Measurements from ENCODE around the gene PLA2R1.
A peak's percentile ranks its signal among the peaks of the same experiment; 100 is the strongest.

PLA2R1 gene

GRCh38 chr2:160062292-160063005 lies at the start of gene PLA2R1:
TSS of gene PLA2R1 (minus strand) at chr2:160062615. CDS start at chr2:160062403, 212 bp downstream.
- DNase-seq (ENCODE audit: low read depth) = no peak

- no peak for DNase-seq (ENCODE audit: low read depth)
Observed at GRCh38 chr2:160110674-160111239, 48.3 kb upstream of the PLA2R1 start.

GRCh38 chr2:160109939-160110673 lies 47.7 kb upstream of the PLA2R1 start:
- peak; percentile 2 for DNase-seq (ENCODE audit: low read depth)

- no peak for DNase-seq (ENCODE audit: low read depth)
Observed at GRCh38 chr2:160109243-160109642, 46.8 kb upstream of the PLA2R1 start.

GRCh38 chr2:160108646-160109045 lies 46.2 kb upstream of the PLA2R1 start:
- no peak for DNase-seq (ENCODE audit: low read depth)

- DNase-seq (ENCODE audit: low read depth) = no peak
Observed at GRCh38 chr2:160105366-160105765, 43.0 kb upstream of the PLA2R1 start.

- DNase-seq (ENCODE audit: low read depth) = no peak
Observed at GRCh38 chr2:160104115-160104514, 41.7 kb upstream of the PLA2R1 start.

- DNase-seq (ENCODE audit: low read depth) = no peak
Observed at GRCh38 chr2:160097326-160097725, 34.9 kb upstream of the PLA2R1 start.

GRCh38 chr2:160096409-160096808 lies 34.0 kb upstream of the PLA2R1 start:
- no peak for DNase-seq (ENCODE audit: low read depth)

GRCh38 chr2:160092445-160092844 lies 30.0 kb upstream of the PLA2R1 start:
- no peak for DNase-seq (ENCODE audit: low read depth)

- DNase-seq (ENCODE audit: low read depth) = no peak
Observed at GRCh38 chr2:160091381-160091780, 29.0 kb upstream of the PLA2R1 start.

GRCh38 chr2:160087854-160088745 lies 25.7 kb upstream of the PLA2R1 start:
- DNase-seq (ENCODE audit: low read depth) = no peak

GRCh38 chr2:160085662-160086061 lies 23.2 kb upstream of the PLA2R1 start:
- DNase-seq (ENCODE audit: low read depth) = no peak

- DNase-seq (ENCODE audit: low read depth) = no peak
Observed at GRCh38 chr2:160077912-160078810, 15.7 kb upstream of the PLA2R1 start.

GRCh38 chr2:160076914-160077313 lies 14.5 kb upstream of the PLA2R1 start:
- DNase-seq (ENCODE audit: low read depth) = no peak

- no peak for DNase-seq (ENCODE audit: low read depth)
Observed at GRCh38 chr2:160076241-160076640, 13.8 kb upstream of the PLA2R1 start.

GRCh38 chr2:160075171-160075570 lies 12.8 kb upstream of the PLA2R1 start:
- DNase-seq (ENCODE audit: low read depth) = no peak

- DNase-seq (ENCODE audit: low read depth) = no peak
Observed at GRCh38 chr2:160073284-160073888, 11.0 kb upstream of the PLA2R1 start.

- no peak for DNase-seq (ENCODE audit: low read depth)
Observed at GRCh38 chr2:160068906-160069305, 6.5 kb upstream of the PLA2R1 start.

GRCh38 chr2:160064916-160065315 lies 2.5 kb upstream of the PLA2R1 start:
- DNase-seq (ENCODE audit: low read depth) = no peak

All from stimulated activated CD8-positive, alpha-beta memory T cell treated with anti-CD3 and anti-CD28 coated beads, Interleukin-15, amount 100 ng/mL, for 1 hour (primary cell).